ENCODE measurements around the gene TYR. TPM values are rescaled to one million over a fixed set of nuclear protein-coding genes. Genes with fewer than 3 reads are reported as not detected.

The TYR gene
- total and polyA plus RNA-seq, 4 donors, result not detected

DNA sequence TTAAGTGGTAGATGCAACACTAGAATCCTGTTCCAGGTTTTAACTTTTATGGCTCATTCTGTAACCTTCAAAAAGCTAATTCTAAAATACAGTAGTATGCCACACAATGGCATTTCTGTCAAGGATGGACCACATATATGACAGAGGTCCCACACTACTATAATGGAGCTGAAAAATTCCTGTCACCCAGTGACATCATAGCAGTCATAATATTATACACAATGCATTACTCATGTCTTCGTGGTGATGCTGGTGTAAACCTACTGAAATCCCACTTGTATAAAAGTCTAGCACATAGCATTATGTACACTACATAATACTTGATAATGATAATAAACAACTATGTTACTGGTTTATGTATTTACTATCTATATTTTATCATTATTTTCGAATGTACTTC is 12.1 kb downstream of the TYR start:
- ATAC-seq (ENCODE audit: insufficient read depth, low FRiP score), result no peak
- no peak for DNase-seq
- Histone ChIP-seq H3K9me3 (ENCODE audit: control insufficient read depth in 4 of 4, insufficient read depth in 3 of 4, low read length in 3 of 4) (peaks cover 0 to 2% (median 0%) of the 10 kb centered on the region in 4 donors), H3K9ac (ENCODE audit: insufficient read depth in 1 of 2, low read length in 2 of 2) (no peak overlapping the region), H3K4me1 (ENCODE audit: control insufficient read depth in 5 of 5, insufficient read depth in 5 of 5, low read length in 5 of 5) (no peaks in the 10 kb centered on the region), H3K36me3 (ENCODE audit: control insufficient read depth in 4 of 4, insufficient read depth in 4 of 4, low read length in 4 of 4) (no peaks in the 10 kb centered on the region), H3K4me3 (no peak overlapping the region), H3K27ac (ENCODE audit: low read depth in 1 of 2, low read length in 1 of 2) (no peak overlapping the region), H3K27me3 (ENCODE audit: control insufficient read depth in 3 of 3, insufficient read depth in 3 of 3, low read length in 2 of 3) (no peaks in the 10 kb centered on the region)
- 76 to 83% methylated on average over 2 of the region's 2 CpGs for WGBS, 2 donors
- TF ChIP-seq, protein P1, sequence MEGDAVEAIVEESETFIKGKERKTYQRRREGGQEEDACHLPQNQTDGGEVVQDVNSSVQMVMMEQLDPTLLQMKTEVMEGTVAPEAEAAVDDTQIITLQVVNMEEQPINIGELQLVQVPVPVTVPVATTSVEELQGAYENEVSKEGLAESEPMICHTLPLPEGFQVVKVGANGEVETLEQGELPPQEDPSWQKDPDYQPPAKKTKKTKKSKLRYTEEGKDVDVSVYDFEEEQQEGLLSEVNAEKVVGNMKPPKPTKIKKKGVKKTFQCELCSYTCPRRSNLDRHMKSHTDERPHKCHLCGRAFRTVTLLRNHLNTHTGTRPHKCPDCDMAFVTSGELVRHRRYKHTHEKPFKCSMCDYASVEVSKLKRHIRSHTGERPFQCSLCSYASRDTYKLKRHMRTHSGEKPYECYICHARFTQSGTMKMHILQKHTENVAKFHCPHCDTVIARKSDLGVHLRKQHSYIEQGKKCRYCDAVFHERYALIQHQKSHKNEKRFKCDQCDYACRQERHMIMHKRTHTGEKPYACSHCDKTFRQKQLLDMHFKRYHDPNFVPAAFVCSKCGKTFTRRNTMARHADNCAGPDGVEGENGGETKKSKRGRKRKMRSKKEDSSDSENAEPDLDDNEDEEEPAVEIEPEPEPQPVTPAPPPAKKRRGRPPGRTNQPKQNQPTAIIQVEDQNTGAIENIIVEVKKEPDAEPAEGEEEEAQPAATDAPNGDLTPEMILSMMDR (IDR thresholded peaks at IDR 0.05; ENCODE audit: control extremely low read depth, extremely low read depth), result no peak

DNA sequence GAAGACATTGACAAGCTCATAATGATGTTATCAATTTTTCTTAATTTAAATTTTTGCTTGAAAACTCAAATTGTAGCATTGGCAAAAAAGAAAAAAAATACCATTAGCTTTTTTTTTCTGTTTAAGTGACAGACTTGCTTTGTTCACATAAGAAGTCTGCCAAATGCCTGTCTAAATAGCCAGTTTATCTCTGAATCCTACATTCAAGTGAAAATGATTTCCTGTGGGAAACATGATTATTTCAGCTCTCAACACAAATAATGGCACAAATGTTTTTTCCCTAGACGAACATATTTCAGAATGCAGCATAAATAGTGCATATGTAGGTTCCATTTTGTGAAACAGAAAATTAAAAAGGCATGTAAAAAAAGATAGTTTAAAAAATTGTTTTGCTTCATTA is 23.5 kb downstream of the TYR start:
- TF ChIP-seq, protein P1 (IDR thresholded peaks at IDR 0.05; ENCODE audit: control extremely low read depth, extremely low read depth), result no peak
- H3K4me3 ChIP-seq, result no peak overlapping the region
- WGBS, 2 donors, result 54 to 65% methylated on average over 1 of the region's 1 CpG

DNA sequence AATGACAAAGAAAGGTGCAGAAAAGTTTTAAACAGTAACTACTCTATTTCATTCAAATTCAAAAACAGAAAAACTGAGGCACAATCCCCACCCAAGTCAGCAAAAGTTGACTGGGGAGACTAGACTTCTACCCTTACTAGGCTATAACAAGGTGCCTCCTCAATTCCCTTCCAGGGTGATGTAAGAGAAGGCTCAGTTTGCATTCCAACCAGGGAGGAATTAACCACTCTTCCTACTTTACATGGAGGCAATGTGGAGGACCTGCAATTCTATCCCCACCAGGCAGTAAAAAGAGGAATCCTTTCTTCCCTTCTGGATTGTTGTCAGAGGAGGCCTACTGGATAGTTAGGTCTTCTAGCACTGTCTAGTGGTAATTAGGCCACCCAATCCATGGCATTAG is 26.1 kb downstream of the TYR start:
- ATAC-seq (ENCODE audit: insufficient read depth, low FRiP score) (no peak), DNase-seq (no peak)
- H3K36me3 ChIP-seq (ENCODE audit: control insufficient read depth in 4 of 4, insufficient read depth in 4 of 4, low read length in 4 of 4), result no peaks in the 10 kb centered on the region
- H3K27me3 ChIP-seq (ENCODE audit: control insufficient read depth in 3 of 3, insufficient read depth in 3 of 3, low read length in 2 of 3), result no peaks in the 10 kb centered on the region
- H3K4me1 ChIP-seq (ENCODE audit: control insufficient read depth in 5 of 5, insufficient read depth in 5 of 5, low read length in 5 of 5), result peaks cover 0 to 2% (median 0%) of the 10 kb centered on the region in 5 donors
- H3K27ac ChIP-seq (ENCODE audit: low read depth in 1 of 2, low read length in 1 of 2), result no peak overlapping the region
- TF ChIP-seq, protein P1 (IDR thresholded peaks at IDR 0.05; ENCODE audit: control extremely low read depth, extremely low read depth), result no peak
- peaks cover 0 to 3% (median 0%) of the 10 kb centered on the region in 4 donors for H3K9me3 ChIP-seq (ENCODE audit: control insufficient read depth in 4 of 4, insufficient read depth in 3 of 4, low read length in 3 of 4)
- H3K4me3 ChIP-seq, result no peak overlapping the region
- no peak overlapping the region for H3K9ac ChIP-seq (ENCODE audit: insufficient read depth in 1 of 2, low read length in 2 of 2)

More for the DNA sequence above, 23.5 kb downstream of the TYR start:
- ATAC-seq (ENCODE audit: insufficient read depth, low FRiP score) (no peak), DNase-seq (peak in 2 of 3 donors; percentile 49 to 69)
- H3K27me3 ChIP-seq (ENCODE audit: control insufficient read depth in 3 of 3, insufficient read depth in 3 of 3, low read length in 2 of 3), result no peaks in the 10 kb centered on the region
- peaks cover 0 to 3% (median 0%) of the 10 kb centered on the region in 4 donors for H3K9me3 ChIP-seq (ENCODE audit: control insufficient read depth in 4 of 4, insufficient read depth in 3 of 4, low read length in 3 of 4)
- no peak overlapping the region for H3K27ac ChIP-seq (ENCODE audit: low read depth in 1 of 2, low read length in 1 of 2)
- H3K9ac ChIP-seq (ENCODE audit: insufficient read depth in 1 of 2, low read length in 2 of 2), result no peak overlapping the region
- H3K36me3 ChIP-seq (ENCODE audit: control insufficient read depth in 4 of 4, insufficient read depth in 4 of 4, low read length in 4 of 4), result no peaks in the 10 kb centered on the region
- H3K4me1 ChIP-seq (ENCODE audit: control insufficient read depth in 5 of 5, insufficient read depth in 5 of 5, low read length in 5 of 5), result peaks cover 0 to 2% (median 0%) of the 10 kb centered on the region in 5 donors

DNA sequence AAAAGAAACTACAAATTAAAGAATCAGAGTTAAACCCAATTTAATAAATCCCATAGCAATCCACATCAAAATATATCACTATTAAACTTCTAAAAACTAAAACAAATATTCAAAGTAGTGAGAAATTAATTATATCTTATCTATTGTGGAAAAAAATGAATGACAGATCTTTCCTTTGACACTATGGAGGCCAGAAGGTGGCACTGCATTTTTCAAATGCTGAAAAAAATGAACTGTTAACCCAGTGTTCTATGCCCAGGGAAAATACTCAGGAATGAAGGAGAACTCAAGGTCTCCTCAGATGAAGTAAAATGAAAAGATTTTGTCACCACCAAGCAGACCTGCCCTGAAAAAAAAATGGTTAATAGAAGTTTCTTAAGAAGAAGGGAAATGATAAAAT is 27.7 kb downstream of the TYR start:
- H3K36me3 ChIP-seq (ENCODE audit: control insufficient read depth in 4 of 4, insufficient read depth in 4 of 4, low read length in 4 of 4), result no peaks in the 10 kb centered on the region
- TF ChIP-seq, protein P1 (IDR thresholded peaks at IDR 0.05; ENCODE audit: control extremely low read depth, extremely low read depth), result no peak
- DNase-seq (no peak), ATAC-seq (ENCODE audit: insufficient read depth, low FRiP score) (no peak)
- no peak overlapping the region for H3K27ac ChIP-seq (ENCODE audit: low read depth in 1 of 2, low read length in 1 of 2)
- peaks cover 0 to 2% (median 0%) of the 10 kb centered on the region in 5 donors for H3K4me1 ChIP-seq (ENCODE audit: control insufficient read depth in 5 of 5, insufficient read depth in 5 of 5, low read length in 5 of 5)
- H3K9ac ChIP-seq (ENCODE audit: insufficient read depth in 1 of 2, low read length in 2 of 2), result no peak overlapping the region
- no peaks in the 10 kb centered on the region for H3K27me3 ChIP-seq (ENCODE audit: control insufficient read depth in 3 of 3, insufficient read depth in 3 of 3, low read length in 2 of 3)
- H3K4me3 ChIP-seq, result no peak overlapping the region
- peaks cover 0 to 6% (median 1%) of the 10 kb centered on the region in 4 donors for H3K9me3 ChIP-seq (ENCODE audit: control insufficient read depth in 4 of 4, insufficient read depth in 3 of 4, low read length in 3 of 4)
